Colonic mucosa (tissue), 4 donors: ENCODE data around the gene HCAR3. TPM values are rescaled to one million over a fixed set of nuclear protein-coding genes. Genes with fewer than 3 reads are reported as not detected.

Source experiments
- DNase-seq: peaks from one replicate; pipeline ENCODE4 v3.0.0-alpha.2; 2020
- H3K27ac ChIP-seq: fragments of 200-600 bp; one replicate; pipeline ENCODE4 v1.8.0; 2021
- H3K27me3 ChIP-seq: fragments of 200-600 bp; one replicate; pipeline ENCODE4 v1.8.0; 2021
- H3K36me3 ChIP-seq: fragments of 200-600 bp; one replicate; pipeline ENCODE4 v1.8.0; 2021
- H3K4me1 ChIP-seq: fragments of 200-600 bp; one replicate; pipeline ENCODE4 v1.8.0; 2021; ENCODE audit warnings: mild to moderate bottlenecking
- H3K4me3 ChIP-seq: fragments of 200-600 bp; one replicate; pipeline ENCODE4 v1.8.0; 2021
- H3K9ac ChIP-seq, 2 donors: one replicate each; pipeline ENCODE4 v1.7.0; 2013; ENCODE audit warnings: control low read depth in 2 of 2, low read depth in 2 of 2, low read length in 2 of 2
- H3K9me3 ChIP-seq: fragments of 200-600 bp; one replicate; pipeline ENCODE4 v1.8.0; 2021
- CTCF ChIP-seq: fragments of 200-600 bp; IDR thresholded peaks from one replicate; pipeline ENCODE4 v1.8.0; 2022; ENCODE audit warnings: antibody characterized with exemption, mild to moderate bottlenecking
- intact Hi-C: fragments of 100-400 bp; cut with DNase I; formaldehyde crosslinking; loops from one replicate; pipeline ENCODE4 v1.14.1; 2022
- total RNA-seq, 2 donors: library from RNA; stranded (reverse); fragmentation: NEBNext Ultra II Directional in 1 of 2; extraction: Animal tissue kit (Norgen Biotek cat#: 25700) in 1 of 2; gene quantifications; one replicate each; pipeline ENCODE4 v1.2.1, GENCODE V29; 2021
- donor health status: healthy.
- donor health status: DM: no; HTN: no; CAD: no.
- donor health status: DM: no; HTN: no; CAD: no.

HCAR3 gene
- total RNA-seq, 2 donors from 2014 or later, result 0.12 to 0.56 TPM

GRCh38 chr12:122749569-122750332, 33.1 kb upstream of the HCAR3 start:
- Histone ChIP-seq H3K9me3 (no peaks in the 10 kb centered on the region), H3K27me3 (no peaks in the 10 kb centered on the region), H3K36me3 (no peaks in the 10 kb centered on the region), H3K4me1 (peaks cover 4% of the 10 kb centered on the region), H3K27ac (no peak overlapping the region), H3K9ac (no peak overlapping the region), H3K4me3 (no peak overlapping the region)
- intact Hi-C loops, result loop anchor here (5.0 kb wide), 1 partner anchor 112 kb away; no protein-coding TSS in a partner anchor
- DNase-seq, result no peak
- no peak for TF ChIP-seq CTCF

- Histone ChIP-seq H3K9me3 (no peaks in the 10 kb centered on the region), H3K4me3 (no peak overlapping the region), H3K9ac (no peak overlapping the region), H3K36me3 (no peaks in the 10 kb centered on the region), H3K4me1 (no peaks in the 10 kb centered on the region), H3K27ac (no peak overlapping the region), H3K27me3 (no peaks in the 10 kb centered on the region)
- TF ChIP-seq CTCF, result no peak
- intact Hi-C loops, result no loop called here
- DNase-seq, result no peak
Observed at GRCh38 chr12:122747224-122748135, 30.9 kb upstream of the HCAR3 start.

- Histone ChIP-seq H3K27me3 (no peaks in the 10 kb centered on the region), H3K4me1 (no peaks in the 10 kb centered on the region), H3K9me3 (no peaks in the 10 kb centered on the region), H3K36me3 (no peaks in the 10 kb centered on the region), H3K27ac (no peak overlapping the region), H3K4me3 (no peak overlapping the region), H3K9ac (no peak overlapping the region)
- intact Hi-C loops, result no loop called here
- DNase-seq, result no peak
- no peak for TF ChIP-seq CTCF
Observed at GRCh38 chr12:122743895-122744525, 27.4 kb upstream of the HCAR3 start.

GRCh38 chr12:122740351-122740750, 23.7 kb upstream of the HCAR3 start:
- no peak for DNase-seq
- Histone ChIP-seq H3K36me3 (no peaks in the 10 kb centered on the region), H3K27me3 (no peaks in the 10 kb centered on the region), H3K4me3 (no peak overlapping the region), H3K9ac (no peak overlapping the region), H3K27ac (no peak overlapping the region), H3K9me3 (no peaks in the 10 kb centered on the region), H3K4me1 (no peaks in the 10 kb centered on the region)
- no peak for TF ChIP-seq CTCF
- intact Hi-C loops, result no loop called here

GRCh38 chr12:122738571-122738970, 22.0 kb upstream of the HCAR3 start:
- H3K4me3 ChIP-seq, result no peak overlapping the region
- intact Hi-C loops, result no loop called here
- no peak overlapping the region for H3K27ac ChIP-seq
- no peaks in the 10 kb centered on the region for H3K4me1 ChIP-seq
- no peaks in the 10 kb centered on the region for H3K27me3 ChIP-seq
- DNase-seq, result no peak
- no peaks in the 10 kb centered on the region for H3K36me3 ChIP-seq
- H3K9me3 ChIP-seq, result no peaks in the 10 kb centered on the region
- TF ChIP-seq CTCF, result no peak
- no peak overlapping the region for H3K9ac ChIP-seq
